A549 (cell line): Measurements from ENCODE around the gene POPDC3.

Experiments used
- CBX8 ChIP-seq: fragments of 200-600 bp; sonication (generic); IDR thresholded peaks from 2 replicates; pipeline ENCODE4 v1.6.1; 2016
- JUN ChIP-seq, 2 experiments: fragments of >200 bp; sonication (Bioruptor Twin); formaldehyde crosslinking; IDR thresholded peaks; 2 replicates in 1 of 2; 3 replicates in 1 of 2; pipeline ENCODE4 v1.6.1; 2016 to 2017
- ZC3H11A ChIP-seq: fragments of 450-650 bp; IDR thresholded peaks from 2 replicates; pipeline ENCODE4 v1.6.1; 2014; ENCODE audit warnings: antibody characterized with exemption, mild to moderate bottlenecking
- TF ChIP-seq, protein P1 (sequence below): IDR thresholded peaks from 2 replicates; pipeline ENCODE4 v1.6.1; 2012

DNA sequence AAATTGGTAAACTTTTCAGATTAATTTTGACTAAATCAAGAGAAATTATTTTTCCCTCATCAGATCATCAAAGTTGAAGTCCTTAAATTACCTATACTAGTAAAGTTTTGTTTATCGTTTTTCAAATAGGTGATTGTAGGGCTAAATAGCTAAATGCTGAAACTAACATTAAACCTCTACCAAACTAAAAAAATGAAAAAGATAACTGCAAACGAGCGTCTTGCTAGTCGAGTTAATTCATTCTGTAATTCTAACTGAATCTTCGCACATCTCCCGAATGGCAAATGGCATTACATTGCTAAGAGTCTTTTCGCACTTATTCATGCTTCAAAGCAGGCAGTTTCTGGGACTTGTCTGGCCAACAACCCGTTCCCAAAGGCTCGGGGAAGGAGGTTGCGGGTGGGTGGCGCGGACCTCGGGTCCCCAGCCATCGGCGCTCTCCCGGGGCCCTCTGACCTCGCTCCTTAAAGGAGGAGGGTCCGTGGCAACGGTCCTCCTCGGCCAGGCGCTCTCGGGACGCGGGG lies 43.8 kb downstream of the POPDC3 start:
- no peak for TF ChIP-seq CBX8
- no peak for TF ChIP-seq ZC3H11A
- TF ChIP-seq, protein P1, sequence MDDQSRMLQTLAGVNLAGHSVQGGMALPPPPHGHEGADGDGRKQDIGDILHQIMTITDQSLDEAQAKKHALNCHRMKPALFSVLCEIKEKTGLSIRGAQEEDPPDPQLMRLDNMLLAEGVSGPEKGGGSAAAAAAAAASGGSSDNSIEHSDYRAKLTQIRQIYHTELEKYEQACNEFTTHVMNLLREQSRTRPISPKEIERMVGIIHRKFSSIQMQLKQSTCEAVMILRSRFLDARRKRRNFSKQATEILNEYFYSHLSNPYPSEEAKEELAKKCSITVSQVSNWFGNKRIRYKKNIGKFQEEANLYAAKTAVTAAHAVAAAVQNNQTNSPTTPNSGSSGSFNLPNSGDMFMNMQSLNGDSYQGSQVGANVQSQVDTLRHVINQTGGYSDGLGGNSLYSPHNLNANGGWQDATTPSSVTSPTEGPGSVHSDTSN = no peak
- TF ChIP-seq JUN (IDR thresholded peaks at IDR 0.05) = no peak
